ENCODE measurements around the gene CASTOR1. TPM values are rescaled to one million over a fixed set of nuclear protein-coding genes. Genes with fewer than 3 reads are reported as not detected.
"Not testable (repeated sequence)": the region's sequence is repeated elsewhere in the genome, so short reads cannot be mapped to it uniquely, and the experiment has no call there.

Gene CASTOR1
- 10 to 100 TPM in 2 of 8 experiments, 1 to 10 TPM in 6; 1.7 to 13.6 (median 7.0) TPM for total RNA-seq

- H3K4me1 ChIP-seq (replicated peaks in 1 of 2) = peaks cover 11 to 21% of the 10 kb centered on the region in 2 donors
Measured at GRCh38 chr22:30289141-30289979, at the start of gene CASTOR1. Gene CASTOR1, minus strand, starts transcription at chr22:30289505. Its CDS starts 8 bp downstream, at chr22:30289497.

GRCh38 chr22:30338802-30339201 is 49.5 kb upstream of the CASTOR1 start:
- H3K27ac ChIP-seq = no peak overlapping the region
- no peak for ATAC-seq (replicated peaks in 6 of 8)
- 94 to 100% (median 100%) methylated on average over 1 to 6 of the region's 7 CpGs; no CpG with 5 or more reads in 4 of the 10 experiments for WGBS, 10 experiments
- no peak overlapping the region for H3K4me3 ChIP-seq
- H3K4me1 ChIP-seq (replicated peaks in 1 of 2) = no peaks in the 10 kb centered on the region
- in situ Hi-C loops (cut with MboI; ENCODE audit: low pct_unique_long_range_greater_than_20kb in 2 of 9, low sequenced_read_pairs in 9 of 9, unreplicated experiment in 9 of 9) = no loop called here

More at GRCh38 chr22:30289141-30289979, at the start of gene CASTOR1:
- Histone ChIP-seq H3K27ac (peak within 1 kb of the TSS; percentile 57 to 66), H3K4me3 (peak within 1 kb of the TSS; percentile 50 to 70 (median 51))
- in situ Hi-C loops (cut with MboI; ENCODE audit: low pct_unique_long_range_greater_than_20kb in 2 of 9, low sequenced_read_pairs in 9 of 9, unreplicated experiment in 9 of 9) = no loop called here
- peak; percentile 73 to 88 (median 84) for ATAC-seq (replicated peaks in 6 of 8)
- 0 to 3% methylated on average over 3 to 7 of the region's 85 CpGs; no CpG with 5 or more reads in 8 of the 10 experiments for WGBS, 10 experiments

- WGBS, 10 experiments = 93 to 98% (median 93%) methylated on average over 2 to 8 of the region's 9 CpGs; no CpG with 5 or more reads in 5 of the 10 experiments
- H3K4me1 ChIP-seq (replicated peaks in 1 of 2); ATAC-seq (replicated peaks in 6 of 8); H3K27ac ChIP-seq; in situ Hi-C loops (cut with MboI; ENCODE audit: low pct_unique_long_range_greater_than_20kb in 2 of 9, low sequenced_read_pairs in 9 of 9, unreplicated experiment in 9 of 9); H3K4me3 ChIP-seq: not testable (repeated sequence)
Measured at GRCh38 chr22:30338341-30338740, 49.0 kb upstream of the CASTOR1 start.

GRCh38 chr22:30337461-30337778 is 48.1 kb upstream of the CASTOR1 start:
- in situ Hi-C loops (cut with MboI; ENCODE audit: low pct_unique_long_range_greater_than_20kb in 2 of 9, low sequenced_read_pairs in 9 of 9, unreplicated experiment in 9 of 9) = no loop called here
- Histone ChIP-seq H3K4me1 (replicated peaks in 1 of 2) (no peaks in the 10 kb centered on the region), H3K27ac (no peak overlapping the region), H3K4me3 (no peak overlapping the region)
- ATAC-seq (replicated peaks in 6 of 8) = no peak
- 100% methylated on average over 1 of the region's 8 CpGs; no CpG with 5 or more reads in 8 of the 10 experiments for WGBS, 10 experiments

GRCh38 chr22:30336752-30337460 is 47.6 kb upstream of the CASTOR1 start:
- in situ Hi-C loops (cut with MboI; ENCODE audit: low pct_unique_long_range_greater_than_20kb in 2 of 9, low sequenced_read_pairs in 9 of 9, unreplicated experiment in 9 of 9) = no loop called here
- Histone ChIP-seq H3K27ac (no peak overlapping the region), H3K4me1 (replicated peaks in 1 of 2) (no peaks in the 10 kb centered on the region), H3K4me3 (no peak overlapping the region)
- ATAC-seq (replicated peaks in 6 of 8) = no peak
- whole genome bisulfite sequencing, 10 experiments = no CpG with 5 or more reads among the region's 4 CpGs

- H3K4me3 ChIP-seq = no peak overlapping the region
- H3K27ac ChIP-seq = no peak overlapping the region
- H3K4me1 ChIP-seq (replicated peaks in 1 of 2) = no peaks in the 10 kb centered on the region
- no peak for ATAC-seq (replicated peaks in 6 of 8)
- WGBS, 10 experiments = 100% methylated on average over 1 of the region's 1 CpG; no CpG with 5 or more reads in 7 of the 10 experiments
- in situ Hi-C loops (cut with MboI; ENCODE audit: low pct_unique_long_range_greater_than_20kb in 2 of 9, low sequenced_read_pairs in 9 of 9, unreplicated experiment in 9 of 9) = no loop called here
Measured at GRCh38 chr22:30335236-30335635, 45.9 kb upstream of the CASTOR1 start.

- no peaks in the 10 kb centered on the region for H3K4me1 ChIP-seq (replicated peaks in 1 of 2)
- in situ Hi-C loops (cut with MboI; ENCODE audit: low pct_unique_long_range_greater_than_20kb in 2 of 9, low sequenced_read_pairs in 9 of 9, unreplicated experiment in 9 of 9) = no loop called here
- 86 to 100% (median 100%) methylated on average over 1 to 3 of the region's 4 CpGs; no CpG with 5 or more reads in 4 of the 10 experiments for WGBS, 10 experiments
- no peak overlapping the region for H3K27ac ChIP-seq
- H3K4me3 ChIP-seq = no peak overlapping the region
- ATAC-seq (replicated peaks in 6 of 8) = no peak
Measured at GRCh38 chr22:30334646-30335045, 45.3 kb upstream of the CASTOR1 start.

- 57 to 100% (median 97%) methylated on average over 1 to 3 of the region's 3 CpGs; no CpG with 5 or more reads in 4 of the 10 experiments for WGBS, 10 experiments
- Histone ChIP-seq H3K27ac (no peak overlapping the region), H3K4me3 (no peak overlapping the region), H3K4me1 (replicated peaks in 1 of 2) (no peaks in the 10 kb centered on the region)
- no peak for ATAC-seq (replicated peaks in 6 of 8)
- in situ Hi-C loops (cut with MboI; ENCODE audit: low pct_unique_long_range_greater_than_20kb in 2 of 9, low sequenced_read_pairs in 9 of 9, unreplicated experiment in 9 of 9) = no loop called here
Measured at GRCh38 chr22:30333707-30334087, 44.4 kb upstream of the CASTOR1 start.

GRCh38 chr22:30332994-30333706 is 43.8 kb upstream of the CASTOR1 start:
- in situ Hi-C loops (cut with MboI; ENCODE audit: low pct_unique_long_range_greater_than_20kb in 2 of 9, low sequenced_read_pairs in 9 of 9, unreplicated experiment in 9 of 9) = no loop called here
- 94 to 100% (median 100%) methylated on average over 1 to 2 of the region's 2 CpGs; no CpG with 5 or more reads in 4 of the 10 experiments for WGBS, 10 experiments
- no peak for ATAC-seq (replicated peaks in 6 of 8)
- Histone ChIP-seq H3K4me1 (replicated peaks in 1 of 2) (no peaks in the 10 kb centered on the region), H3K4me3 (no peak overlapping the region), H3K27ac (no peak overlapping the region)

- in situ Hi-C loops (cut with MboI; ENCODE audit: low pct_unique_long_range_greater_than_20kb in 2 of 9, low sequenced_read_pairs in 9 of 9, unreplicated experiment in 9 of 9) = no loop called here
- H3K4me3 ChIP-seq = no peak overlapping the region
- 81 to 100% (median 86%) methylated on average over 1 to 3 of the region's 5 CpGs; no CpG with 5 or more reads in 3 of the 10 experiments for WGBS, 10 experiments
- no peak overlapping the region for H3K27ac ChIP-seq
- H3K4me1 ChIP-seq (replicated peaks in 1 of 2) = peaks cover 0 to 1% of the 10 kb centered on the region in 2 donors
- no peak for ATAC-seq (replicated peaks in 6 of 8)
Measured at GRCh38 chr22:30332551-30332950, 43.2 kb upstream of the CASTOR1 start.

- in situ Hi-C loops (cut with MboI; ENCODE audit: low pct_unique_long_range_greater_than_20kb in 2 of 9, low sequenced_read_pairs in 9 of 9, unreplicated experiment in 9 of 9) = no loop called here
- WGBS, 10 experiments = 90 to 100% (median 100%) methylated on average over 1 to 3 of the region's 3 CpGs; no CpG with 5 or more reads in 7 of the 10 experiments
- no peak for ATAC-seq (replicated peaks in 6 of 8)
Measured at GRCh38 chr22:30328466-30329049, 39.3 kb upstream of the CASTOR1 start.

GRCh38 chr22:30327864-30328345 is 38.6 kb upstream of the CASTOR1 start:
- no peak for ATAC-seq (replicated peaks in 6 of 8)
- 47 to 100% (median 85%) methylated on average over 2 to 4 of the region's 5 CpGs; no CpG with 5 or more reads in 3 of the 10 experiments for WGBS, 10 experiments
- H3K4me1 ChIP-seq (replicated peaks in 1 of 2) = peaks cover 14 to 15% of the 10 kb centered on the region in 2 donors
- H3K27ac ChIP-seq = no peak overlapping the region
- in situ Hi-C loops (cut with MboI; ENCODE audit: low pct_unique_long_range_greater_than_20kb in 2 of 9, low sequenced_read_pairs in 9 of 9, unreplicated experiment in 9 of 9) = no loop called here
- no peak overlapping the region for H3K4me3 ChIP-seq

More at GRCh38 chr22:30328466-30329049, 39.3 kb upstream of the CASTOR1 start:
- H3K27ac ChIP-seq = no peak overlapping the region
- peaks cover 14 to 15% of the 10 kb centered on the region in 2 donors for H3K4me1 ChIP-seq (replicated peaks in 1 of 2)
- no peak overlapping the region for H3K4me3 ChIP-seq

Measured in motor neuron (in vitro differentiated cells).